Endothelial cell (in vitro differentiated cells): ENCODE measurements around the gene CADM2. TPM values are rescaled to one million over a fixed set of nuclear protein-coding genes. Genes with fewer than 3 reads are reported as not detected.

Experiments used
- DNase-seq: peaks from one replicate; pipeline ENCODE4 v3.0.0; 2021; ENCODE audit warnings: low spot score
- H3K27ac Mint-ChIP-seq: one replicate; pipeline ENCODE4 v1.8.0; 2021; ENCODE audit warnings: mixed read lengths, inconsistent platforms; ENCODE audit not compliant: unreplicated experiment
- H3K27me3 Mint-ChIP-seq: one replicate; pipeline ENCODE4 v1.8.0; 2021; ENCODE audit warnings: mild to moderate bottlenecking, moderate library complexity, mixed read lengths, inconsistent platforms; ENCODE audit not compliant: unreplicated experiment
- H3K36me3 Mint-ChIP-seq: one replicate; pipeline ENCODE4 v1.8.0; 2021; ENCODE audit warnings: mild to moderate bottlenecking, low read depth, mixed read lengths, inconsistent platforms; ENCODE audit not compliant: unreplicated experiment
- H3K4me1 Mint-ChIP-seq: one replicate; pipeline ENCODE4 v1.8.0; 2021; ENCODE audit warnings: mild to moderate bottlenecking, mixed read lengths, inconsistent platforms; ENCODE audit not compliant: unreplicated experiment
- H3K4me3 Mint-ChIP-seq: one replicate; pipeline ENCODE4 v1.8.0; 2021; ENCODE audit warnings: mild to moderate bottlenecking, mixed read lengths, inconsistent platforms; ENCODE audit not compliant: unreplicated experiment
- H3K9me3 Mint-ChIP-seq: one replicate; pipeline ENCODE4 v1.8.0; 2021; ENCODE audit warnings: mixed read lengths, inconsistent platforms; ENCODE audit not compliant: unreplicated experiment
- CTCF ChIP-seq: fragments of 200-600 bp; sonication (generic); IDR thresholded peaks from one replicate; pipeline ENCODE4 v1.5.0; 2021; ENCODE audit warnings: antibody characterized with exemption; ENCODE audit not compliant: unreplicated experiment
- total RNA-seq: library from RNA; stranded (reverse); fragmentation: NEBNext Ultra II Directional; extraction: Animal tissue kit (Norgen Biotek cat#: 25700); gene quantifications from one replicate; pipeline ENCODE4 v1.2.1, GENCODE V29; 2021; ENCODE audit not compliant: unreplicated experiment

CADM2 gene
- total RNA-seq, 1 donor from 2014 or later: 0.97 TPM

GRCh38 chr3:85652360-85652759 lies 693.6 kb downstream of the CADM2 start:
- Mint-ChIP-seq H3K27me3 (no peaks in the 10 kb centered on the region), H3K36me3 (no peaks in the 10 kb centered on the region), H3K27ac (no peak overlapping the region), H3K9me3 (no peaks in the 10 kb centered on the region), H3K4me3 (no peak overlapping the region), H3K4me1 (no peaks in the 10 kb centered on the region)
- DNase-seq: no peak
- TF ChIP-seq CTCF: no peak

- Mint-ChIP-seq H3K27ac (no peak overlapping the region), H3K27me3 (no peaks in the 10 kb centered on the region), H3K9me3 (no peaks in the 10 kb centered on the region), H3K36me3 (no peaks in the 10 kb centered on the region), H3K4me3 (no peak overlapping the region), H3K4me1 (no peaks in the 10 kb centered on the region)
- TF ChIP-seq CTCF: no peak
- DNase-seq: no peak
Observed at GRCh38 chr3:85660451-85660850, 701.7 kb downstream of the CADM2 start.

GRCh38 chr3:85662462-85662861 lies 703.7 kb downstream of the CADM2 start:
- Mint-ChIP-seq H3K9me3 (no peaks in the 10 kb centered on the region), H3K4me3 (no peak overlapping the region), H3K36me3 (no peaks in the 10 kb centered on the region), H3K27me3 (no peaks in the 10 kb centered on the region), H3K27ac (no peak overlapping the region), H3K4me1 (no peaks in the 10 kb centered on the region)
- no peak for DNase-seq
- no peak for TF ChIP-seq CTCF

- Mint-ChIP-seq H3K36me3 (no peaks in the 10 kb centered on the region), H3K9me3 (no peaks in the 10 kb centered on the region), H3K4me1 (no peaks in the 10 kb centered on the region), H3K4me3 (no peak overlapping the region), H3K27ac (no peak overlapping the region), H3K27me3 (no peaks in the 10 kb centered on the region)
- no peak for DNase-seq
- TF ChIP-seq CTCF: no peak
Observed at GRCh38 chr3:85667744-85668143, 709.0 kb downstream of the CADM2 start.

GRCh38 chr3:85670634-85671205 lies 711.9 kb downstream of the CADM2 start:
- Mint-ChIP-seq H3K27me3 (no peaks in the 10 kb centered on the region), H3K4me3 (no peak overlapping the region), H3K36me3 (no peaks in the 10 kb centered on the region), H3K4me1 (peaks cover 5% of the 10 kb centered on the region), H3K27ac (no peak overlapping the region), H3K9me3 (no peaks in the 10 kb centered on the region)
- no peak for TF ChIP-seq CTCF
- no peak for DNase-seq
